ENCODE data around the gene FAM177A1.

- no peak for TF ChIP-seq POLR2A (IDR thresholded peaks at IDR 0.05)
- no peak for TF ChIP-seq CTCF (IDR thresholded peaks at IDR 0.05)
These were observed 66.6 kb downstream of the FAM177A1 start for GRCh38 chr14:35112641-35113040.

Measured in heart left ventricle (tissue), 13 donors.